ENCODE measurements around the gene EPHB2. TPM values are rescaled to one million over a fixed set of nuclear protein-coding genes. Genes with fewer than 3 reads are reported as not detected.

Gene EPHB2
- total and polyA plus RNA-seq, 2 donors (not counting 1 experiment from before 2014, with no cell fraction given), result 0.07 to 0.39 TPM

GRCh38 chr1:22829309-22829989 is 118.8 kb downstream of the EPHB2 start:
- no peaks in the 10 kb centered on the region for H3K9me3 ChIP-seq (ENCODE audit: control extremely low read depth in 1 of 3, control insufficient read depth in 2 of 3, insufficient read depth in 1 of 3, low read length in 2 of 3)
- TF ChIP-seq CTCF (IDR thresholded peaks at IDR 0.05) (no peak), EZH2 (IDR thresholded peaks at IDR 0.05; ENCODE audit: borderline replicate concordance, insufficient read depth, low read depth, low read length, poor library complexity, severe bottlenecking) (no peak)
- H3K27me3 Mint-ChIP-seq, result peaks cover 6% of the 10 kb centered on the region
- ChIA-PET POLR2A (no interaction called here), CTCF (no interaction called here)
- intact Hi-C loops (cut with micrococcal nuclease), result no loop called here
- H3K9ac ChIP-seq (ENCODE audit: low read length), result no peak overlapping the region
- no peaks in the 10 kb centered on the region for H3K4me1 ChIP-seq (ENCODE audit: control insufficient read depth in 2 of 2, insufficient read depth in 2 of 2, low read length in 2 of 2)
- H3K4me1 Mint-ChIP-seq, result no peaks in the 10 kb centered on the region
- WGBS (ENCODE audit: insufficient coverage), result 82% methylated on average over 12 of the region's 12 CpGs
- no peak overlapping the region for H3K27ac Mint-ChIP-seq
- no peak overlapping the region for H3K4me3 Mint-ChIP-seq
- H4K20me1 ChIP-seq (ENCODE audit: control insufficient read depth, insufficient read depth, low read length, poor library complexity, severe bottlenecking), result no peaks in the 10 kb centered on the region
- H3K4me2 ChIP-seq (replicated peaks; ENCODE audit: low read depth, low read length, poor library complexity, severe bottlenecking), result no peak overlapping the region
- H3K4me3 ChIP-seq (ENCODE audit: control extremely low read depth in 1 of 5, extremely low read depth in 1 of 5, insufficient read depth in 1 of 5, low read depth in 2 of 5, low read length in 4 of 5), result no peak overlapping the region
- H3K9me3 Mint-ChIP-seq (ENCODE audit: insufficient read depth), result no peaks in the 10 kb centered on the region
- H3K79me2 ChIP-seq (ENCODE audit: control insufficient read depth, insufficient read depth, low read length), result no peaks in the 10 kb centered on the region
- no peak overlapping the region for H3K27ac ChIP-seq (ENCODE audit: low read length in 2 of 2)
- H3K36me3 ChIP-seq (replicated peaks in 1 of 2; ENCODE audit: control extremely low read depth in 1 of 2, control insufficient read depth in 1 of 2, extremely low read depth in 1 of 2, insufficient read depth in 2 of 2, low read length in 1 of 2), result no peaks in the 10 kb centered on the region
- DNase-seq, result no peak
- no peaks in the 10 kb centered on the region for H3K27me3 ChIP-seq (replicated peaks in 1 of 4; ENCODE audit: control extremely low read depth in 1 of 4, control insufficient read depth in 3 of 4, insufficient read depth in 4 of 4, low read length in 3 of 4)
- ATAC-seq (ENCODE audit: low read depth), result no peak
- no peak overlapping the region for H2AFZ ChIP-seq (ENCODE audit: insufficient read depth, low read depth, low read length, poor library complexity, severe bottlenecking)

- ChIA-PET POLR2A (no interaction called here), CTCF (no interaction called here)
- no peaks in the 10 kb centered on the region for H3K79me2 ChIP-seq (ENCODE audit: control insufficient read depth, insufficient read depth, low read length)
- 83% methylated on average over 6 of the region's 6 CpGs for WGBS (ENCODE audit: insufficient coverage)
- ATAC-seq (ENCODE audit: low read depth) (no peak), DNase-seq (no peak)
- no peaks in the 10 kb centered on the region for H3K9me3 ChIP-seq (ENCODE audit: control extremely low read depth in 1 of 3, control insufficient read depth in 2 of 3, insufficient read depth in 1 of 3, low read length in 2 of 3)
- no peaks in the 10 kb centered on the region for H3K4me1 Mint-ChIP-seq
- H3K4me3 ChIP-seq (ENCODE audit: control extremely low read depth in 1 of 5, extremely low read depth in 1 of 5, insufficient read depth in 1 of 5, low read depth in 2 of 5, low read length in 4 of 5), result no peak overlapping the region
- H4K20me1 ChIP-seq (ENCODE audit: control insufficient read depth, insufficient read depth, low read length, poor library complexity, severe bottlenecking), result no peaks in the 10 kb centered on the region
- H3K4me1 ChIP-seq (ENCODE audit: control insufficient read depth in 2 of 2, insufficient read depth in 2 of 2, low read length in 2 of 2), result no peaks in the 10 kb centered on the region
- H3K27me3 ChIP-seq (replicated peaks in 1 of 4; ENCODE audit: control extremely low read depth in 1 of 4, control insufficient read depth in 3 of 4, insufficient read depth in 4 of 4, low read length in 3 of 4), result no peaks in the 10 kb centered on the region
- no peak overlapping the region for H3K4me2 ChIP-seq (replicated peaks; ENCODE audit: low read depth, low read length, poor library complexity, severe bottlenecking)
- H3K4me3 Mint-ChIP-seq, result no peak overlapping the region
- H3K27ac Mint-ChIP-seq, result no peak overlapping the region
- H2AFZ ChIP-seq (ENCODE audit: insufficient read depth, low read depth, low read length, poor library complexity, severe bottlenecking), result no peak overlapping the region
- H3K27me3 Mint-ChIP-seq, result peaks cover 6% of the 10 kb centered on the region
- no peak overlapping the region for H3K9ac ChIP-seq (ENCODE audit: low read length)
- no peak overlapping the region for H3K27ac ChIP-seq (ENCODE audit: low read length in 2 of 2)
- H3K9me3 Mint-ChIP-seq (ENCODE audit: insufficient read depth), result no peaks in the 10 kb centered on the region
- no peaks in the 10 kb centered on the region for H3K36me3 ChIP-seq (replicated peaks in 1 of 2; ENCODE audit: control extremely low read depth in 1 of 2, control insufficient read depth in 1 of 2, extremely low read depth in 1 of 2, insufficient read depth in 2 of 2, low read length in 1 of 2)
- intact Hi-C loops (cut with micrococcal nuclease), result no loop called here
- no peak for TF ChIP-seq EZH2 (IDR thresholded peaks at IDR 0.05; ENCODE audit: borderline replicate concordance, insufficient read depth, low read depth, low read length, poor library complexity, severe bottlenecking)
- no peak for TF ChIP-seq CTCF (IDR thresholded peaks at IDR 0.05)
Observed at GRCh38 chr1:22830041-22830566, 119.5 kb downstream of the EPHB2 start.

Data from B cell (primary cell).